ENCODE measurements around the gene SLC36A1.
"Not testable (repeated sequence)": the region's sequence is repeated elsewhere in the genome, so short reads cannot be mapped to it uniquely, and the experiment has no call there.

The SLC36A1 gene

DNA sequence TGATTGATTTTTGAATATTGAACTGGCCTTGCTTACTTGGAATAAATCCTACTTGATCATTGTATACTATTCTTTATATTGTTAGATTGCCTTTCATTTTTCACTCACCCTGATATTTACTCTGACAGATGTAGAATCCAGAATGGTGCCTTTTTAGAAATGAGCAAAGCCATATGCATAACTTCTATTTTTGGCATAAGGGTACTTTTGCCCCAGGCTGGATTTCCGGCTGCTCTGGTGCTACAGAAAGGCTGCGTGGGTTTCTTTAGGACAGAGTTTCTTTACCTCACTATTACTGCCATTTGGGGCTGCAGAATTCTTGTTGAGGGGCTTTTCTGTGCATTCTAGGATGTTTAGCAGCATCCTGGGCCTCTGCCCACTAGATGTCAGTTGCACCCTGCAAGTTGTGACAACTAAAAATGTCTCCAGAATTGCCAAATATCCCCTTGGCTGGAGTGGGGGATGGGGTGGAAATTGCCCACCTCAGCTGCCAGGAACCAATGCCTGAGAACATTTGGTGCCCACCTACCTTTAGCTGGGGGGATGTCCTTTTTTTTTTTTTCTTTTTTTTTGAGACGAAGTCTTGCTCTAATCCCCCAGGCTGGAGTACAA lies 50.1 kb downstream of the SLC36A1 start:
- H3K9ac ChIP-seq = no peak overlapping the region
- H3K9me3 ChIP-seq = no peaks in the 10 kb centered on the region
- H4K20me1 ChIP-seq = no peaks in the 10 kb centered on the region
- no peak overlapping the region for H3K27ac ChIP-seq
- no peaks in the 10 kb centered on the region for H3K36me3 ChIP-seq
- H3K4me2 ChIP-seq = no peak overlapping the region
- no peaks in the 10 kb centered on the region for H3K4me1 ChIP-seq
- TF ChIP-seq Cebpa-rat (IDR thresholded peaks at IDR 0.05) = no peak
- no peaks in the 10 kb centered on the region for H3K27me3 ChIP-seq
- H3K4me3 ChIP-seq = no peak overlapping the region

DNA sequence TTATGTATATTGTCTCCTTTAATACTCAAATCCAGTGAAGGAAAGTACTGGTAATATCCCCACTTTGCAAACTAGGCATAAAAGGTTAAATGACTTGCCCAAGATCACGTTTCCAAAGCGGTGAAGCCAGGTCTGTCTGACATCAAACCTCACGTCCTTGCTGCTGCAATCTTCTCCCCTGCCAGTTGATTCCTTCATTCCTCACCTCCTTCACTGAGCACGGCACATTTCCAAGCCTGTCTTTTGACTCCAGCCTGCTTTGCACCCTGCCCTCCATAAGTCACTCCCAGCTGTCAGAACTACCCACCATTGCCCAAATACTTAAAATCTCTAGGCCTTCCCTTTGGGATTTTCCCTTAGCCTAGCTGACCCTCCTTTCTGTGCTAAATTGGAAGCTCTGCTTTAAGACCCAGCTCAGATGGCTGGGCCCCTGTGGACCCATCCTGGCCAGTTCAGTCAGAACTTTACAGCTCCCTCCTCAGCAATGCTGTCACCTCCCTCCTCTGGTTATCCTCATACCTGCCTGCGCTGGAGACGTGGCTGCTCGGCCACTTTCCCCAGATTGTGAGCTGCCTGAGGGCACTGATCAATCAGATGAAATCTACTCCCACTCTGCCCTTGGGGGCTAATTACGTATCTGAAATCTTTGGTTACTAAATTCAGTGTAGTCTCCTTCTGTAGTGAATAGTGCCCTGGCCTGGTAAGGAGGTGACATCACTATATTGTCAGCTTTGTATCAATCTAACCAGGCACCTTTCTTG lies 51.2 kb downstream of the SLC36A1 start:
- Histone ChIP-seq H3K27ac (no peak overlapping the region), H3K4me2 (no peak overlapping the region), H3K4me3 (no peak overlapping the region), H3K4me1 (no peaks in the 10 kb centered on the region), H3K9me3 (no peaks in the 10 kb centered on the region), H3K9ac (no peak overlapping the region), H3K36me3 (no peaks in the 10 kb centered on the region), H4K20me1 (no peaks in the 10 kb centered on the region), H3K27me3 (no peaks in the 10 kb centered on the region)
- TF ChIP-seq Cebpa-rat (IDR thresholded peaks at IDR 0.05) = no peak

DNA sequence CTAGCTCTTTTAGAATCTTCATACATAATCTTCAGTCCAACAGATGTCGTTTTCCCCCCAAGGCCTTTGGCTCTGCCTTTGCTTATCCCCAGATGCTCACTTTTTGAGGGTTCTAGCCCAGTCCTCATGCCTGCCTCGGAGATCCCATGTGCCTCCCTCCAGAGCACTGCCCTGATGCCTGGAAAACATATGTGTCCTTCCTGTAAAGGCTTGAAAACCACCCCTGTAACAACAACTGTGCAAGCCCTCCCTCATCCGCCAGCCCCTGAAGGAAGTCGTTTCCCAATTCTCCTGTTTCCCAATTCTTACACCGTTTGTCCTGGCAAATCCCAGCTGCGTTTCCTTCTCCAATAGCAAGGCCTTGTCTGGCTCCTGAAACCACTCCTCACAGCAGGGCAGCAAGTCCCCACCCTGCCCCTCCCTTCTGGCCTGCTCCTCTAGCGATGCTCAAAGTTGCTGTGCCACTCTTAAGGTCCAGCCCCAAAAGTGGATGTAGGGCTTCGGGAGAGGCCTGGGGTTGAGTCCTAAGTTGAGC lies 52.2 kb downstream of the SLC36A1 start:
- no peak overlapping the region for H3K27ac ChIP-seq
- TF ChIP-seq Cebpa-rat (IDR thresholded peaks at IDR 0.05) = no peak
- H4K20me1 ChIP-seq = no peaks in the 10 kb centered on the region
- H3K36me3 ChIP-seq = no peaks in the 10 kb centered on the region
- H3K4me3 ChIP-seq = no peak overlapping the region
- no peaks in the 10 kb centered on the region for H3K27me3 ChIP-seq
- no peak overlapping the region for H3K9ac ChIP-seq
- no peaks in the 10 kb centered on the region for H3K4me1 ChIP-seq
- H3K4me2 ChIP-seq = no peak overlapping the region
- no peaks in the 10 kb centered on the region for H3K9me3 ChIP-seq

DNA sequence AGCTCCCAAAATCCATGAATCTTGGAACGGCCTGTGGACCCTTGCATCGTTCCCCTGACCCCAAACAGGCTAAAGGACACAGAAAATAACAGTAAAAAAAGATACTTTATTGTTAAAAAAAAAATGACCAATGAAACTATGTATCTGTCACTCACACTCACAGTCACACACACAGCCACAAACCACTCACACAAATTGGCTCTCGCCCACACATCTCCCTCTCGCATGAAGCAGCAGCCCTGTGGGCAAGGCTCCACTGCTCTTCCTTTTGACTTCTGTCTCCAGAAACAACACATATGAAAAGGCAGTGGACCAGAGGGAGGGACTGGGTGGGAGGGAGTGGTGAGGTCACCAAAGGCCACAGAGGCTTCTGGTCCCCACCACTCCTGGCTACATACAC lies 56.6 kb downstream of the SLC36A1 start:
- H3K4me2 ChIP-seq = no peak overlapping the region
- no peaks in the 10 kb centered on the region for H3K9me3 ChIP-seq
- H3K27ac ChIP-seq = no peak overlapping the region
- no peak overlapping the region for H3K9ac ChIP-seq
- H3K27me3 ChIP-seq = no peaks in the 10 kb centered on the region
- H3K4me3 ChIP-seq = no peak overlapping the region
- H3K4me1 ChIP-seq = no peaks in the 10 kb centered on the region
- TF ChIP-seq Cebpa-rat (IDR thresholded peaks at IDR 0.05) = no peak
- no peaks in the 10 kb centered on the region for H3K36me3 ChIP-seq
- no peaks in the 10 kb centered on the region for H4K20me1 ChIP-seq

DNA sequence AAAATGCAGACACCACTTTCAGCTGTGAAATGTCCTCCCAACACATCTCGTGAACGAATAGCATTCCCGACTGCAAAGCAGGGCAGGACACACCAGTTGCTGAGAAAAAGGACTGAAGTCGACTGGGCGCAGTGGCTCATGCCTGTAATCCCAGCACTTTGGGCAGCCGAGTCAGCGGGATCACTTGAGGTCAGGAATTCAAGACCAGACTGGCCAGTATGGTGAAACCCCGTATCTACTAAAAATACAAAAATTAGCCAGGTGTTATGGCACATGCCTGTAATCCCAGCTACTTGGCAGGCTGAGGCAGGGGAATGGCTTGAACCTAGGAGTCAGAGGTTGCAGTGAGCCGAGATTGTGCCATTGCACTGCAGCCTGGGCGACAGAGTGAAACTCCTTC lies 60.9 kb downstream of the SLC36A1 start:
- not testable (repeated sequence) for H3K27ac ChIP-seq, H3K9ac ChIP-seq, H3K4me3 ChIP-seq, H3K4me2 ChIP-seq, H4K20me1 ChIP-seq, H3K36me3 ChIP-seq, H3K4me1 ChIP-seq, H3K9me3 ChIP-seq, H3K27me3 ChIP-seq

DNA sequence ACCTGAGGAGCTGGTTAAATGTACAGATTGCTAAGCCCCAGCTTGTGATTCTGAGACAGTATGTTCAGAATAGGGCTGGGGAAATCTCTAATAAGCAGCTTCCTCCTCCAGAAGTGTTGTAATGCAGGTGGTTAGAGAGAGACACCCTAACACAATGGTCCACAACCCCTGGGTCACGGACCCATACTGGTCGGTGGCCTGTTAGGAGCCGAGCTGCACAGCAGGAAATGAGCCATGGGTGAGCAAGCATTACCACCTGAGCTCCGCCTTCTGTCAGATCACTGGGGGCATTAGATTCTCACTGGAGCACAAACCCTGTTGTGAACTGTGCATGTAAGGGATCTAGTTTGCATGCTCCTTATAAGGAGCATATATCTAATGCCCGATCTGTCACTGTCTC lies 61.8 kb downstream of the SLC36A1 start:
- Histone ChIP-seq H3K4me1 (no peaks in the 10 kb centered on the region), H3K27me3 (no peaks in the 10 kb centered on the region), H3K4me2 (no peak overlapping the region), H3K9me3 (no peaks in the 10 kb centered on the region), H3K4me3 (no peak overlapping the region), H4K20me1 (no peaks in the 10 kb centered on the region), H3K36me3 (no peaks in the 10 kb centered on the region), H3K27ac (no peak overlapping the region), H3K9ac (no peak overlapping the region)
- no peak for TF ChIP-seq Cebpa-rat (IDR thresholded peaks at IDR 0.05)

DNA sequence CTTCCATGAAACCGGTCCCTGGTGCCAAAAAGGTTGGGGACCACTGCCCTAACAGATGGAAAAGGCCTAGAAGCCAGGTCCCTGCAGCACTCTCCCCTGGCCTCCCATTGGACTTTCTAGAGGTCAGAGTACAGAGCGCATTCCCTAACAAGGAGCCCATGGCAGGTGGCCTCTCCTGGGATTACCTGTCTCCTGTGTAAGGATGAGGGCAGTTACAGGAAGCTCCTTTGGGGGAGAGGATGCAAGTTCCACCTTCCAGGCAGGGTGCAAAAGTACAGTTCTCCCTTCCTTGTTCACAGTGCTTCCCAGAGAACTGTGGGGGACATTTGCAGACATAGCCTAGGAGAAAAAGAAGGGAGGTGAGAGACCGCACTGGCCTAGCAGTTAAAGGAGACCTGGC lies 62.4 kb downstream of the SLC36A1 start:
- Histone ChIP-seq H3K4me3 (no peak overlapping the region), H3K36me3 (no peaks in the 10 kb centered on the region), H3K9me3 (no peaks in the 10 kb centered on the region), H3K9ac (no peak overlapping the region), H3K4me2 (no peak overlapping the region), H4K20me1 (no peaks in the 10 kb centered on the region), H3K27ac (no peak overlapping the region), H3K4me1 (no peaks in the 10 kb centered on the region), H3K27me3 (no peaks in the 10 kb centered on the region)
- TF ChIP-seq Cebpa-rat (IDR thresholded peaks at IDR 0.05) = no peak

DNA sequence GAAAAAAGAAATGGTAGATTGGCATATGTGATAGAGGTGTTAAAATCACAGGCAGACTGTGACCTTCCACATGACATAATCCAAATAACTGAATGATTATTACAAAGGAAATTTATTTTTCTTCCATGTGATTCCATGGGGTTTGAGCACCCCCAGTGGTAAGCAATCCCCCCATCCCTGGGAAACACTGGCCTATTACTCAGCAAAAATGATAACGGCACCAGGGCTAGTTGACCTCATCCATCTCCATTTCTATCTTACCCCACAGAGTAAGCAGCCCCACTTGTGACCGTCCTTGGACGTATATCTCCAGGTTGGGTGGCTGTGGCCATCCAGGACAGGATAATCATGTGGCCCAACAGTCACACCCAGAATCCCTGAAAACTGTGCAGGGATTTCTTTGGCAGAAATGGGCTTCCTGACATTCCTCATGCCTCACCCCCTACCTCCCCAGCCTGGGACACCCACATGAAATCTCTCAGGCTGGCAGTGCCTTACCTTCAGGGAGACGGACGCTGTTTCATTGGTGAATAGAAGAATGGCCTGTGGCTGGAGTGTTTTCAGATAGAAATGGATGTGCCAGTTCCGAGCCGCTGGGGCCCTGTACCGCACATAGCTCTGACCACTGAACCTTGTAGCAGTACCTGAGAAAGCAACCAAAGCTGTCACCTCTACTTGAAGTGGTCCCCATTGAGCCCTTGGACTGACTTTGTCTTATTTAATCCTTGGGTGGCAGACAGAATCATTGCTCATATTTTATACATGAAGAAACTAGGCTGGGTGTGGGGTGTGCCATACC lies 69.9 kb downstream of the SLC36A1 start:
- H3K9ac ChIP-seq = no peak overlapping the region
- no peak for TF ChIP-seq Cebpa-rat (IDR thresholded peaks at IDR 0.05)

DNA sequence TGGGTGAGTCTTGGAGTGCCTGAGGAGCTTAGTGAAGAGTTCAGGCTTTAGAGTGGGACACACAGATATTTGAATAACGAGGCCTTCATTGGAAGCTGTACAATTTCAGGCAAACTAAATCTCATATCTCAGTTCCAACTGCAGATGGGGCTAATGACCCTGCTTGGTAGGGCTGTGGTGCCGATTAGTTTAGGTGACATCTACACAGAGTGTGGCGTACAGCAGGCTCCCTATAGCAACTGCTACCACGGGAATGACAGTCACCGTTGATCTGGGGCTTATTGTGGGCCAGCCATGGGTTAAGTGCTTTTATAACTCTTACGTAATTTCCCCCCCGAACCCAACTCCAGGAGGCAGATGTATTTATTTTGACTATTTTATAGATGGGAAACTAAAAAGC lies 72.9 kb downstream of the SLC36A1 start:
- Histone ChIP-seq H3K4me3 (no peak overlapping the region), H3K27ac (no peak overlapping the region), H3K27me3 (no peaks in the 10 kb centered on the region)

More for the DNA sequence above, 69.9 kb downstream of the SLC36A1 start:
- H3K4me2 ChIP-seq = no peak overlapping the region
- no peaks in the 10 kb centered on the region for H3K9me3 ChIP-seq
- H3K27ac ChIP-seq = no peak overlapping the region
- H3K27me3 ChIP-seq = no peaks in the 10 kb centered on the region
- H3K4me3 ChIP-seq = no peak overlapping the region
- H3K4me1 ChIP-seq = 0 out of 2 replicates have a peak, but pooled peaks cover under 1% of the 10 kb centered on the region
- H3K36me3 ChIP-seq = no peaks in the 10 kb centered on the region
- H4K20me1 ChIP-seq = no peaks in the 10 kb centered on the region

DNA sequence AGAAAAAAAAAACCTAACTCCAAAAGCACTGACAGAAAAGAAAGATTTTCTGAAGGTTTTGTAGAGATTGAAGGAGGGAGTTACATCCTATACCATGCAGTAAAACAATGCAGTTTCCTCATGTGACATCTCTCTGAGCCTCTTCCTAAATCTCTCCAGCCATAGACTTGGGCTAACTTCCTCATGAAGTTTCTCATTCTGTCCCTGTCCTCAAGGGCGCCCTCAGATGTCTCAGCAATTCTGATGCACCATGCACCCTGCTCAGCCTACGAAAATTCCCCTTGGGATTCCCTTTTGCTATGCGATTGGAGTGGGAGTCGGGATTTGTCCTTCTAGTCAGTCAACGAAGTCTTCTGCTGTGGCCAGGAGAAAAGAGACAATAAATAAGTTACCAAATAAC lies 74.8 kb downstream of the SLC36A1 start:
- H3K9ac ChIP-seq = no peak overlapping the region
- H3K4me1 ChIP-seq = 0 out of 2 replicates have a peak, but pooled peaks cover 6% of the 10 kb centered on the region
- no peaks in the 10 kb centered on the region for H3K9me3 ChIP-seq
- no peak overlapping the region for H3K4me3 ChIP-seq
- H3K27me3 ChIP-seq = no peaks in the 10 kb centered on the region
- H3K36me3 ChIP-seq = no peaks in the 10 kb centered on the region
- H3K27ac ChIP-seq = no peak overlapping the region
- TF ChIP-seq Cebpa-rat (IDR thresholded peaks at IDR 0.05) = no peak
- H3K4me2 ChIP-seq = no peak overlapping the region
- no peaks in the 10 kb centered on the region for H4K20me1 ChIP-seq

More for the DNA sequence above, 72.9 kb downstream of the SLC36A1 start:
- no peak for TF ChIP-seq Cebpa-rat (IDR thresholded peaks at IDR 0.05)
- Histone ChIP-seq H3K9ac (no peak overlapping the region), H3K4me1 (0 out of 2 replicates have a peak, but pooled peaks cover 6% of the 10 kb centered on the region), H3K36me3 (no peaks in the 10 kb centered on the region), H3K4me2 (no peak overlapping the region), H4K20me1 (no peaks in the 10 kb centered on the region), H3K9me3 (no peaks in the 10 kb centered on the region)

Data from BLaER1 (cell line).